ENCODE results near the gene CHN2. TPM values are rescaled to one million over a fixed set of nuclear protein-coding genes. Genes with fewer than 3 reads are reported as not detected.

Gene CHN2
- 20.2 TPM for total RNA-seq (ENCODE audit: insufficient read depth, low replicate concordance)

DNA sequence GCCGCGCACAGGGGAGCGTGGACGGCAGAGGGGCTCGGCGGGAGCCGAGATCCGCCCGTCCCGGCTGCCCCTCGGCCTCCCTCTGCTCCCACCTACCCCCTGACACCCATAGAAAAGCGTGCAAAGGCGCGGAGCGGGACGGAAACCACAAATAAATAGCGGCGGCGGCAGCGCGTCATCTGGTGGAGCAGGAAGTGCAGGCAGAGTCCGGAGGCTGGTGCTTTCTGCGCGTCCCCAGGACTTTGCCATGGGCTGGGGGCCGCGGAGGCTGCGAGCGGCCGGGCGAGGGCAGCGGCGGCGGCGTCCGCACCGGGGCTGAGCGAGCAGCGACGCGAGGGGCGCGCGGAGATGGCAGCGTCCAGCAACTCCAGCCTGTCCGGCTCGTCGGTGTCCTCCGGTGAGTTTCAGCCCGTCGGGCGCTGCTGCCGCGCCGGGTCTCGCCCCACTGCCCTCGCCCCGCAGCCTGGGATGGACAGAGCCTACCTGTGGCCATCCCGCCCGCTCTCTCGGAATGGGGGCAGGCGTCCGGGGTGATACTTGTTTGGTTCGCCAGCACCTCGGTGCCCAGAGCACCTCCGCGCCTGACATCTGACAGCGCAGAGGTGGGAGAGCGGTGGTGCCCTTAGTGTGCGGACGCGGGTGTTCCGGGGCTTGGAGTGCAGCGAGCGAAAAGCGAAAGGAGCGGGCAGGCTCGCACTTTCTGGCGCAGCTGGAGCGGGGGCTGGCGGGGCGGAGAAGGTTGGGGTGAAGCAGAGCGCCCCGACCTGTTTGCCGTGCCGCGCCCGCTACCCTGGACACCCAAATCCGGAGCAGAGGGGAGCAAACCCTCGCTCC, at the start of gene CHN2:
TSS of gene CHN2 (plus strand) at position 182 of the 834 bp plus-strand sequence.
- peak; percentile 46 for DNase-seq (ENCODE audit: low spot score)

DNA sequence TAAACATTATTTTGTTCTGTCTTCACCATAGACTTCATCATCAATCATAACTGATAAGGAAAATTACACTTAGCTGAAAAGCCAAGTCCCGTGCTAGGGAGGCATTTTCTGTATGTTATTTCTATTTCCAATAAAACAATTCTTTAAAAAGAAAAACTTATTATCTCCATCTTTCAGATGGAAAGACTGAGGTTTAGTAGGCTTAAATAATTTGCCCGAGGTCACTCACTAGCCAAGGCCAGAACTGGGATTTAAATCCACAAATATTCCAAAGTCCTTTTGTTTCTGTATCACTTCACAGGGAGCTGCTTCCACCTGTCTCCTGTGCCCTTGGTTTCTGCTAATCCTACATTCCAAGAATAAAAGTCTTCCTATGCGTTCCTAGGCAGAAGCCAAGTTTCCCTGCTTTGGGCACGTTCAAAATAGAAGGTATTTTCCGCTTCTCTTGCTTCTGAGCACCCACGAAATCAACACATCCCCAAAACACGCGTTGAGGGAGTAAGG, 49.0 kb upstream of the CHN2 start:
- DNase-seq (ENCODE audit: low spot score) = no peak

- DNase-seq (ENCODE audit: low spot score) = peak; percentile 38
These were observed 48.4 kb upstream of the CHN2 start, which contains the start of gene CPVL for GRCh38 chr7:29146057-29146706. Gene CPVL, minus strand, starts transcription at chr7:29146537. Its CDS starts 25,476 bp downstream, at chr7:29121061.

GRCh38 chr7:29146888-29147609, 47.5 kb upstream of the CHN2 start:
- DNase-seq (ENCODE audit: low spot score) = no peak

DNA sequence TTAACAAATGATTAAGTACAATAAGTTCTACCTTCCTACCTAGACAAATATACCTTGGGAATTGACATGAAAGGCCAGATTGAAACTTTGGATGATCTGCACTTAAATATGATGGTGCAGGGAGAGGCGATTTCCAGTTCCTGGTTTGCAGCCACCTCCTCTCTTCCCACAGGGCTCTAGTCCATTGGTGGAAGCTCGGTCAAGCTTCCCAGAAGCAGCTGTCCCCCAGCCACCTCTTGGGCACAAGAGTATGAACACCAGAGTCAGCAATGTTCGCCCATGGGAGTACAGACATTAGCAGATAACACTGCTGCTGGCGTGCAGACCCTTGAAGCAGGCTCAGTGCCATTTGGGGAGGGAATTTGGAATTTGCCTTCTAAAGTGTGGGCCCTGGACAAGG, 46.8 kb upstream of the CHN2 start:
- DNase-seq (ENCODE audit: low spot score) = no peak

- no peak for DNase-seq (ENCODE audit: low spot score)
These were observed 45.5 kb upstream of the CHN2 start for GRCh38 chr7:29149036-29149435.

GRCh38 chr7:29150856-29151255, 43.7 kb upstream of the CHN2 start:
- no peak for DNase-seq (ENCODE audit: low spot score)

DNA sequence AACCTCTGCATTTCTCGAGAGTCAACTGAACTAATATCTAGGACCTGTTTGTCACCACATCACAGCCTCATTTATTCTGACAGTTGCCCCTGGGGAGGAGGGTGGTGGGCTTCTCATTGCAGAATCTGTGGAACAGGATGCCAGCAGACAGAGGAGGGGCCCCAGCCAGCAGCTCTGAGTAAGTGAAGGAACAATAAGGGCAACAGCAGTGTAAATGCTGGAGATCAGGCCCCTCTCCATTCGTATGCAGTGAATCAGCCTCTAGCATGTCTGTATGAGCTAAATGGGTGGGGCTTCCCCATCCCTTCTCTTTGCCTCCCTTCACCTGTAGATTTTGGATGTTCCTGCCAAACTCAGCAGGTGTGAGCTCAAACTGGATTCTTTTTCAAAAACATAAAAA, 40.5 kb upstream of the CHN2 start:
- DNase-seq (ENCODE audit: low spot score) = no peak

DNA sequence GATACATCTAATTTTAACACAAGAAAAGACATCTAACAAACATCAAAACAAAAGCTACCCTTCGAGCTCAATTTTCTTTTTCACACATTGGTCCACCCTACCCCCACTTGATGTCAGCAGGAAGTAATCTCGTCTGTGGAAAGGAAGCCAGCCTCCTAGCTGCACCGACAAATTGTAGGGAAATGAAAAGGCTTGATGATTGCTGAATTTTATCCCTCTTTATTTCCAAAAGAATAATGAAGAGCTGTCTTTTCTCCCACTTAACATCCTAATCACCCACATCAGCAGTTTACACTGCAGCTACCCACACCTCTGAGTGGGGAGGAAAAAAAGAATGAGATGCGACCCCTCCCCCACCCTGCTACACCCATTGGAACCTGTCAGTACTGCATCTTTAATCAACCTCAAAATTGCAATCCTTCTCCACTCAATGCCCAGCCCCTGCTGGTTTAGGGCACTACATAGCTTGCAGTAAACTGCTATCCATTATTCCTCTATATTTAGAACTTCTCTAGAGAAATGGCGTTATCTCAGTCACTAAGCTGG, 37.6 kb upstream of the CHN2 start:
- no peak for DNase-seq (ENCODE audit: low spot score)

- DNase-seq (ENCODE audit: low spot score) = no peak
These were observed 35.7 kb upstream of the CHN2 start for GRCh38 chr7:29158795-29159423.

DNA sequence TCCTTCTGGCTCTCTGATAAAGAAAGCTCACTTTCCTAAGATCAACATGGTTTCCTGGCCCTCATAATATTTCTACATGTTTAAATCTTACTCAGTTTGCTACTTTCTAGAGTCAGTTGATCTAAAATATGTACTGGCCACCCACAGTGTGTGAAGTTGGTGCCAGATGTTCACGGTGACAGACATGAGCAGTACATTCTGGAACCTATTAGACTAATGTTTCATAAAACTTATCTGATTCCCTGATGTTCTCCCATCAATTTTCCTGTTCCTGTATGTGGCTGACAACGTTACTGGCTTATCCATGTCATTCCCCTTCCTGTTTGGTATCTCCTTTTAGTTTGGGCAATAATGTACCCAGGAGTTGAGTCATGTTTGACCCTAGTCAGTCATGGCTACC, 34.5 kb upstream of the CHN2 start:
- DNase-seq (ENCODE audit: low spot score) = no peak

GRCh38 chr7:29161231-29161630, 33.3 kb upstream of the CHN2 start:
- DNase-seq (ENCODE audit: low spot score) = no peak

GRCh38 chr7:29162577-29162976, 32.0 kb upstream of the CHN2 start:
- no peak for DNase-seq (ENCODE audit: low spot score)

DNA sequence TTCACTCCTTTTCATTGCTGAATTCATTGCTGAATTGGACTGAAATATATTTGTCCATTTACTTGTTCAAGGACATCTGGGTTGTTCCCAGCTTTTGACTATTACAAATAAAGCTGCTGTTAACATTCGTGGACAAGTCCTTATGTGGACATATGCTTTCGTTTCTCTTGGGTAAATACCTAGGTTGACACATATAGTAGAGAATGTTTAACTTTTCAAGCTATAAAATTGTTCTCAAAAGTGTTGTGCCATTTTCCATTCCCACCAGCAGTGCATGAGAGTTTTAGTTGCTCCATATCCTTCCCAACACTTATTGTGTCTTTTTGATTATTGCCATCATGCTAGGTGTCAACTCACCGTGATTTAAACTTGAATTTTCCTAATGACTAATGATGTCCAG, 30.7 kb upstream of the CHN2 start:
- no peak for DNase-seq (ENCODE audit: low spot score)

GRCh38 chr7:29167721-29168120, 26.9 kb upstream of the CHN2 start:
- DNase-seq (ENCODE audit: low spot score) = no peak

- DNase-seq (ENCODE audit: low spot score) = no peak
These were observed 23.8 kb upstream of the CHN2 start for GRCh38 chr7:29170781-29171180.

DNA sequence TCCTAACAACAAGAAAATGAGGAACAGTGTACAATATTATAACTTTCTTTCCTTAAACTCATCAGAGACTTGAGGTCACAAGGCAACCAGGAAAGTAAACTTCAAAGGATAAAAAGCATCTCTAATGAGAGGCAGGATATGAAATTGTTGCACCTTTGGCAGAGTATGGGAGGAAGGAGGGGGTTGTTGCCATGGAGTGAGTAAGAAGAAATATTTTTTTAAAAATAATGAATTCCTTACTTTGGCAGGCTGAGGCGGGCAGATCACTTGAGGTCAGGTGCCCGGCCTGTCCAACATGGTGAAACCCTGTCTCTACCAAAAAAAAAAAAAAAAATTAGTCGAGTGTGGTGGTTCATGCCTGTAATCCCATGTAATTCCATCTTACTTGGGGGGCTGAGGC, 21.1 kb upstream of the CHN2 start:
- DNase-seq (ENCODE audit: low spot score) = no peak

- peak; percentile 45 for DNase-seq (ENCODE audit: low spot score)
These were observed 16.5 kb upstream of the CHN2 start for GRCh38 chr7:29177963-29178600.

DNA sequence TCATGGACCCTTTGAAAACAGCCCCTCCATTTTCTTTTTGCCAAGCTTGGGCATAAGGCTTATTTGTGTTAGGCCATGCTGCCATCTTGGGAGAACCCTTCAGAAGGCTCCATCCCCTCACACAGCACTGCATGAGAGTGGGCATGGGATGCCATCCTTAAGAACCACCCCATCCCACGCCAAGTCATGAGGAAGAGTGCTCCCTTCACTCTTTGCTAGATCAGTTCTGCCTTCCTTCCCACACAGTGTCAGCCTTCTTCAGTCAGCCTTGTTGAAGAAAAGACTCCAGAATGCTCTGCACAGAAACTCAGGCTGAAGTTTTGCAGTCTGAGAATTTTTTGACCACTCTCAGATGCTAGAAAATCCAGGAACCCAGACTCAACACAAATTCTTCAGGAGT, 15.5 kb upstream of the CHN2 start:
- DNase-seq (ENCODE audit: low spot score) = no peak

GRCh38 chr7:29184599-29184998, 10.0 kb upstream of the CHN2 start:
- DNase-seq (ENCODE audit: low spot score) = no peak

DNA sequence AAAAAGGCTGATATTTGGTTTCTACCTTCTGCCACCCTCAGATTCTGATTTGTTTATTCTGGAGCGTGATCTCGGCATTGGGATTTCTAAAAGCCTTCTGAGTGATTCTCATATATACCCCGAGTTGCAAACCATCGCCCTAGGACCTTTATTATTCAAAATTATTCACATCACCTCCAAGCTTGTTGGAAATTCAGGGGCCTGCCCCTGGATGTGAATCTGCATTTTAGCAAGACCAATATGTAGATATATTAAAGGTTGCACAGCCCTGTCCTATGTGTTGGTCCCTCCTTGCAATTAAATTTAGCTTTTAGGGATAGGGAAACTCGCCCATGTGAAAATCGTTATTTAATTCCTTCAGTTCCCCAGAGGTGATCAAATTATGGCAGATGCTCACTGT, 9.0 kb upstream of the CHN2 start:
- DNase-seq (ENCODE audit: low spot score) = no peak
